Left renal cortex interstitium (tissue), 4 donors: Measurements from ENCODE around the gene OR5B2. TPM values are rescaled to one million over a fixed set of nuclear protein-coding genes. Genes with fewer than 3 reads are reported as not detected.
"Not testable (repeated sequence)": the region's sequence is repeated elsewhere in the genome, so short reads cannot be mapped to it uniquely, and the experiment has no call there.

Source experiments
- DNase-seq, 4 donors: peaks; one replicate each; pipeline ENCODE4 v3.0.0-alpha.2; 2013; ENCODE audit warnings: low read depth in 4 of 4, low spot score in 2 of 4, missing footprints in 1 of 4
- polyA plus RNA-seq, 4 donors: library from polyadenylated mRNA; unstranded; fragments of 120-200 nt; gene quantifications; one replicate each; pipeline ENCODE4 v1.2.1, GENCODE V29; 2013; ENCODE audit not compliant: insufficient read length in 4 of 4

Gene OR5B2
- under 1 TPM in 2 of 4 donors, not detected in 2; 0.13 to 0.20 TPM for polyA plus RNA-seq

DNA sequence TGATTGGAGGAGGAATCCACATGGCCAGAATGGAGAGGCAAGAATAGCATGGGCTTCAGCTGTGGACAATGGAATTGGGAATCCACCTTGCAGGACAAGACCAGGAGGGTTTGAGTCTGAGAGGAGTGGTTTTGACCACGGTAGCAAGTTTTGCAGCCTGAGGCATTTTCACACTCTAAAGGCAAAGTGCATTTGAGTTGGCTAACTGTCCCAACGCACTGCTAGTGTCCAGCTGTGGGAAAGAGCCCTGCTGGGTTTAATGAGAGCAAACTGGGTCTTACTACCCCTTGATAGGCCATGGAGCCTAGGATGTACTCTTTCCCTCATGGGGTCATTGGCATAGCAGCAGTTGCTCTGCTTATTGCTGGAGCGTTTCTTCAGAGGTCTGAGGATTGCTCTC is at the start of gene OR5B2:
Gene OR5B2, minus strand, starts transcription at position 101 of the 400 bp plus-strand sequence. CDS start 4,860 bp downstream, outside the sequence.
- no peak for DNase-seq

- no peak for DNase-seq
These were observed 44.0 kb upstream of the OR5B2 start for GRCh38 chr11:58471892-58472291.

DNA sequence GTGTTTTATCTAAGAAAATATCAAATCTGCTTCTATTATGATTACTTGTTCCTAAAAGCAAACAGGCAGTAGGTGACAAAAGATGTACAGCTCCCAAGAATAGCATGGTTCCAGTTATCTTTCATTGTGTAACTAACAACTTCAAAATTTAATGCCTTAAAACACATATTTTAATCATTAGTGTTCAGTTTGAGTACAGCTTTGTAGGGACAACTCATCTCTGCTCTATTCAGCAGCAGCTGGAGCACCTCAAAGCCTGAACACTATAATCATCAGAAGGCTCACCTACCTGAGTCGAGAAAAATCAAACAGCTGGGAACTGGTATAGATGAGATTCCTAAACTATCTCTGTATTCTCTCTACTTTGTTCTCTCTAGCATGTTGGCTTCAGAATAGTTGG is 38.4 kb upstream of the OR5B2 start:
- DNase-seq, result no peak

DNA sequence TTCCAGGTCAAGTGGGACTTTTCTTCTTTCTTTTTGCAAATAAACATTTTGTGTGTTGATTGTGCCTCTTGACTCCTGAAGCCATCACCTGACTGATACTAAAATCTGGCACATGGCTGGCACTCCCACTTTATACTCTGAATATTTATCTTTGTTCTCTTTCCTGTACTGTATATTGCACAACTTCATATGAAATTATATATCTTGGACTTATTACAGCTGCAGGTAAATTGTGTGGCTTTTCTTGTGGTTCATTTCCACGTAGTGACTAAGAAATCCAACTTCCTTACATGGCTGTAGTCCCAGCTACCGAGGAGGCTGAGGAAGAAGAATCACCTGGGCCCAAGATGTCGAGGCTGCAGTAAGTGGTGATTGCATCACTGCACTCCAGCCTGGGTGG is 37.8 kb upstream of the OR5B2 start:
- DNase-seq, result no peak

DNA sequence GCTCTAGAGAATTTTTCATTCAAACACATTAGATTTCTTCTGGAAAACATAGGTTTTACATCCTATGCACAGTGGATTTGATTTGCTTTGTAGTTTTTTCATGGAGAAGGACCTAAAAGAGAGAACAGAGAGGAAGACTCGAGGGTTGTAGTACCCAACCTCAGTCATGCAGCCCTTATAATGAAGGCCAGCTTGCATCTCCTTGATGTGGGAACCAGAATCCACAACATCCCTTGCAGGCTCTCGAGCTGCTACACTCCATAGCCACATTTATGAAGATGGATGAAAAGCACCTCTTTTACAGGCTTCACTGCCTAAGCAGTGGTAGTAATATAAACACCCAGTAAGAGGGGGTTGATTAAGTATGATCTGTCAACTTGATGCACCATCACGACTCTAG is 23.7 kb upstream of the OR5B2 start:
- DNase-seq, result no peak

DNA sequence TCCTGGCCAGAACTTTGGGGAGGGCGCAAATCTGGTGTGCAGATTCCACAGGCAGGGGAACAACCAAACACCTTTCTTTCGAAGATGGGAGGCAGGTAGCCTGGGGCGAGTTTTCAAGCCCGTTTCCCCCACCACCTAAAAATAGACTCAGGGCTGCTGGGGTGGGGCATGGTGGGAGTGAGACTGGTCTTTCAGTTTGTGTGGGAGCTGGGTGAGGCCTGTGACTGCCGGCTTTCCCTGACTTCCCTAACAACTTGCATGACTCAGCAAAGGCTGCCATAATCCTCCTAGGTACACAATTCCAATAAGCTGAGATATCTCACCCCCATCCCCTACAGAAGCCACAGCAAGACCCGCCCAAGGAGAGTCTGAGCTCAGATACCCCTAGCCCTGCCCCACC is 18.4 kb upstream of the OR5B2 start:
- no peak for DNase-seq

DNA sequence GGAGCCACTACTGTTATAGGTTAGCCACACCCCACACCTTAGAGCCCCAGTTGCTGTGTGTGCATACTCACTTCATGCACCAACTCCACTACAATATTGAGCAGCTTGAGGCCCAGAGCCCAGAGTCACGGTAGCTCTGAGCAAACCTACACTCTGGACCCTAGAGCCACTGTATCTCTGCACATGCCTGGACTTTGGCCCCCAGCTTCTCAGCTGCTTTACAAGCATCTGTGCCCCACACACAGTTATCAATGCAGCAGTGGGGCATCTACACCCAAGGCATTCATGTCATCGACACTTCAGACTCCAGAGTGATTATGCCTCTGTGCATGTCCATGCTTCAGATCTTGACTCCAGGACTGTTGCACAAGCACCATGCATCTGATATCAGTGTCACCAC is 16.4 kb upstream of the OR5B2 start:
- no peak for DNase-seq

DNA sequence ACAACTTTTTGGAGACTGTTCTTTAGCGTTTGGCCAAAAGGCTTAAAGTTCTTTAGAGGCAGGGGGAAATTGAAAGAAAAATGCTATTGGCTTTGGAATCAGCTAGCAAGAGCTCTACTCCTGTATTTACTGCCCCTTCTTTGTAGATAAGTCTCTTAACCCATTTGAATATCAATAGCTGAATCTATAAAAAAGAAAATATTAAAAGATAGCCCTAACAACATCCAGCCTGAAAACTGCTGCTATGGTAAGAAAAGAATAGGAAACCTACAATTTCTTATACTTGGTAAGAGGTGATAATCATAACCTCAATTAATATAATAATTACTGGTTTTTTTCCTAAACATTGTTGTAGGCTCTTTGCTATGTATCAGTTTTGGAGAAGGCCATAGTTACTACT is 14.2 kb upstream of the OR5B2 start, which contains the start of gene OR5B12:
Gene OR5B12, minus strand, starts transcription at position 101 of the 400 bp plus-strand sequence. CDS start 2,085 bp downstream, outside the sequence.
- no peak for DNase-seq

DNA sequence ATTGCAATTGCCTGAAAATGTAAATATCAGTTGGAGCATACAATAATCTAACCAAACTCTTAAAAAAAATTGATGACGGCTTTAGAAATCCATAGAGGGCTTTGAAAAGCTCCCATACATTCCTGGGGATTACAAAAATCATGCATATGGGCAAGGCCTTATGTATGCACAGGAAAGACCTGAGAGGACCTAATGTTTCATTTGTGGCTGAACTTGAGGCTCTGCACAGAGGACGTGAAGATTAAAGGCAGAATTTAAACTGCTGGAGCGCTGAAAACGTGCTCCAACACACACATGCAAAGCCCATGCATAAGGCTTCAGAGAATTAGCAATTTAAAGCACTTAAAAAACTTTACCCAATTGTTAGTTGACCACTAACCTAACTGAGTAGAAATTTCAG is 10.6 kb upstream of the OR5B2 start:
- DNase-seq, result no peak

- DNase-seq, result no peak
These were observed 6.3 kb upstream of the OR5B2 start for GRCh38 chr11:58434217-58434616.

- DNase-seq, result no peak
These were observed 5.8 kb upstream of the OR5B2 start for GRCh38 chr11:58433638-58434203.

GRCh38 chr11:58429273-58429672 is 1.4 kb upstream of the OR5B2 start:
- no peak for DNase-seq

GRCh38 chr11:58406774-58407173 is 21.1 kb downstream of the OR5B2 start, which contains the start of gene OR5B3:
TSS of gene OR5B3 (minus strand) at chr11:58406874. CDS start at chr11:58403409, 3,465 bp downstream.
- no peak for DNase-seq

DNA sequence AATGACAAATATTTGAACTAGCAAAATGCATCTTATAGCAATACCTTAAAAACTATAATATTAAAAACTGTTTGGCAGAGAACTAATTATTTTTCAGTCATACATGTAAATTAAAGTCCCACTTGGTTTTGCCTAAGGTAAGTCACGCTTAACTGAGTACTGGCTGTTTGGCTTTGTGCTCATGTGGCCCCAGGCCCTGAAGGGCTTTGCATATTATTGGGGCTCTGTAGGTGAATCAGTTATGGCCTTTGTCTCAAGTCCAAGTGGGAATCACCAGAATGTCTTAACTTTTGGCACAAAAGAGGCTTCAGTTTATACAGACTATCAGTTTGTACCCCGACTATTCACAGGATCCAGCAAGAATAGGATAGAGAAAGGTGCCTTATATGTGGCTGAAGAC is 28.3 kb downstream of the OR5B2 start:
- not testable (repeated sequence) for DNase-seq

DNA sequence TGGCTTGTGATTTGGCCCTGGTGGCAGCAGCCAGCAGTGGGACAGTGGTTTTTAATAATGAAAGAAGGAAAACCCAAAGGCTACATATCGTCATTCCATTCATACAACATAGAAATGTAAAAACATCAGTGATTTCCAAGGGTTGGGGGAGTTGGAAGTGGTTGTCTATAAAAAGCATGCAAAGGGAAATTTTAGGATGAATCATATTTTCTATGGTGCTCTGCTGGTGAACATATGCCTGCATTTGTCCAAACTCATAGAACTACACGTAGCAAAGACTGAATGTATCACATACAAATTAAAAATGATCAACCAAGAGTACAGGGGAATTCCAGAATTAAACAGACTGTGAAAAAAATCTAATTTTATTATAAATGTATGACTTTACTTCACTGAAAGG is 32.3 kb downstream of the OR5B2 start:
- DNase-seq, result no peak

GRCh38 chr11:58394195-58394594 is 33.7 kb downstream of the OR5B2 start:
- no peak for DNase-seq

DNA sequence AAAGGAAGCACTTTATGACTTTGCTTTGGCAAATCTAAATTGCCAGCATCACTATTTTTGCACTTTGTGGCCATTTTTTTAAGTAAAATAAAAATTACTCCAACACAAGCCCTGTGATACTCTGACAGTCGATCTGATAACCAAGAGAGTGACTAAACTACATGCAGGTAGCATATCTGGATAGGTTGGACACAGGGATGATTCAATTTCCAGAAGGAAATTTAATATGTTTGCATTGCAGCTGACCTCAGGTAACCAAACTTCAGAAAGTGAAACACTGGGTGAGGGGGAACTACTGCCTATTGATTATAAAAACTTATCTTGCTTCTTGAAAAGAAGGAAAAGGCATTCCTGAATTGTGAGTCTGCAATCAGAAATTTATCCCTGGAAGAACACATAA is 35.2 kb downstream of the OR5B2 start:
- DNase-seq, result no peak

GRCh38 chr11:58391879-58392278 is 36.0 kb downstream of the OR5B2 start:
- no peak for DNase-seq

GRCh38 chr11:58390551-58391063 is 37.3 kb downstream of the OR5B2 start:
- no peak for DNase-seq
